ENCODE measurements around the gene ZNRF3. TPM values are rescaled to one million over a fixed set of nuclear protein-coding genes. Genes with fewer than 3 reads are reported as not detected.

The ZNRF3 gene
- total RNA-seq, 4 donors from 2014 or later: 17.2 to 22.8 (median 19.5) TPM

GRCh38 chr22:28893810-28894209 is 10.4 kb downstream of the ZNRF3 start:
- no peak for TF ChIP-seq CTCF (IDR thresholded peaks at IDR 0.05)
- no peak for TF ChIP-seq POLR2A (IDR thresholded peaks at IDR 0.05)
- intact Hi-C loops (cut with DNase I; ENCODE audit: low total_unique reads): no loop called here
- DNase-seq (ENCODE audit: low spot score in 2 of 2): peak in 1 of 2 donors; percentile 39
- 74 to 78% methylated on average over 4 of the region's 4 CpGs for WGBS, 2 donors
- no peak overlapping the region for H3K4me3 ChIP-seq (ENCODE audit: low read depth, poor library complexity, severe bottlenecking)

DNA sequence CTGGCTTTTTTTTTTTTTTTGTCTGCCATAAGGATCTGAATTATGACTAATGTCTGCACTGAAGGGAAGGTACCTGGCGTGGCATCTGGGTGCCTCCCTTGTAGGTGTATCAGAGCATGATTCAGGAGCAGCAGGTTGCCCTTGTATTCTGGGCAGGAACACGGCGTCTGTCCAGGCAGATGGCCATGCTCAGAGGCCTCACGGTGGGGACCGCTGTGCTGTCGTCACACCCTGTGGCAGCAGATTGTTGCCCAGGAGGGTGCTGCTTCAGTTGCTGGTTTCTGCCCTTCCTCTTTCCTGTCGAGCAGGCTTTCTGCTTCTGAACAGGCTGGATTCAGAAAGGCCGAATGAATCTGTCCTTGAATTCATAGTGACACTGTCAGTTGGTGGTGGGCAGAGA is 11.0 kb downstream of the ZNRF3 start:
- intact Hi-C loops (cut with DNase I; ENCODE audit: low total_unique reads): no loop called here
- 43 to 44% methylated on average over 8 of the region's 8 CpGs for WGBS, 2 donors
- DNase-seq (ENCODE audit: low spot score in 2 of 2): peak in 1 of 2 donors; percentile 79
- TF ChIP-seq CTCF (IDR thresholded peaks at IDR 0.05) (no peak), POLR2A (IDR thresholded peaks at IDR 0.05) (no peak)
- H3K4me3 ChIP-seq (ENCODE audit: low read depth, poor library complexity, severe bottlenecking): no peak overlapping the region

DNA sequence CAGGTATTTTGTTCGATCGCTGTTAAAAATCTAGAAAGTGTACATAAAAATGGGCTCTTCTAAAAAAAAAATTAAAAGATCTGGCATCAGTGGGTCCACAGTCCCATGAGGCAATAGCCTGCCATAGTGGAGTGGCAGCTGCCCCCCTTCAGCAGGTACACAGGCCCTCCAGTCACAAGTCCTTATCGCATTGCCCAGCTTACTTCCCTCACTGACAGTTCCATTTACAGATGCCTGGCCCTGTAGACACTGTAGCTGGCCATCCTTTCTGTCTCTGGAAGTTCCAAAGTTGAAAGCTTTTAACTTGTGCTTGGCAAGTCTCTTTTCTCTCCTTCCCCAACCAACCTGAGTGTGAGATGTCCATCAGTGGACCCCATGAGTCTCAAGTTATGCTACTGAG is 11.4 kb downstream of the ZNRF3 start:
- intact Hi-C loops (cut with DNase I; ENCODE audit: low total_unique reads): no loop called here
- WGBS, 2 donors: 77 to 81% methylated on average over 3 of the region's 3 CpGs

GRCh38 chr22:28896611-28897010 is 13.2 kb downstream of the ZNRF3 start:
- intact Hi-C loops (cut with DNase I; ENCODE audit: low total_unique reads): no loop called here
- TF ChIP-seq CTCF (IDR thresholded peaks at IDR 0.05): no peak
- TF ChIP-seq POLR2A (IDR thresholded peaks at IDR 0.05): no peak
- peak in 1 of 2 donors; percentile 8 for DNase-seq (ENCODE audit: low spot score in 2 of 2)
- no peak overlapping the region for H3K4me3 ChIP-seq (ENCODE audit: low read depth, poor library complexity, severe bottlenecking)
- 75 to 84% methylated on average over 2 of the region's 2 CpGs for WGBS, 2 donors

More for the DNA sequence above, 11.4 kb downstream of the ZNRF3 start:
- H3K4me3 ChIP-seq (ENCODE audit: low read depth, poor library complexity, severe bottlenecking): no peak overlapping the region
- peak in 1 of 2 donors; percentile 37 for DNase-seq (ENCODE audit: low spot score in 2 of 2)
- TF ChIP-seq CTCF (IDR thresholded peaks at IDR 0.05): no peak
- TF ChIP-seq POLR2A (IDR thresholded peaks at IDR 0.05): no peak

DNA sequence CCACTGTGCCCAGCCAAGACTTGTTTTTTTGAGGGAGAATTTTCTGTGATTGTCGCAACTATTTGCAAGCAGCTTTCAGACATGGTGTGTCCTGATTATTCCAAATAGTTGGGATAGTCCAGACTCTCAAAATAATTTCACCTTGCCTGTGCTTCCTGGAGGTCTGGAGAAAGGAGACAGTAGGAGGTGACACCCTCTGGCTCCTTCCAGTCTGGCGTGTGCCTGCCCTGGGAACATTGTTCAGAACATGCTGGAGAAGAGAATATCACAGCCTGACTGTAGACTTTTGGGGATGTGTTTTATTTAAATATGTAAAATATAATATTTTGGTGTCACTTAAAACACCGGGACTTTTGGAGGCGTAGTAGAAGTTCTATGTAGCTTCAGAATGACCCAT is 14.9 kb downstream of the ZNRF3 start:
- intact Hi-C loops (cut with DNase I; ENCODE audit: low total_unique reads): no loop called here

More for the DNA sequence above, 14.9 kb downstream of the ZNRF3 start:
- no peak for TF ChIP-seq POLR2A (IDR thresholded peaks at IDR 0.05)
- no peak for TF ChIP-seq CTCF (IDR thresholded peaks at IDR 0.05)
- no peak overlapping the region for H3K4me3 ChIP-seq (ENCODE audit: low read depth, poor library complexity, severe bottlenecking)
- DNase-seq (ENCODE audit: low spot score in 2 of 2): peak in 1 of 2 donors; percentile 45
- WGBS, 2 donors: 90 to 91% methylated on average over 4 of the region's 4 CpGs
